ENCODE data around the gene TRIM62.
"Not testable (repeated sequence)": the region's sequence is repeated elsewhere in the genome, so short reads cannot be mapped to it uniquely, and the experiment has no call there.

Gene TRIM62

DNA sequence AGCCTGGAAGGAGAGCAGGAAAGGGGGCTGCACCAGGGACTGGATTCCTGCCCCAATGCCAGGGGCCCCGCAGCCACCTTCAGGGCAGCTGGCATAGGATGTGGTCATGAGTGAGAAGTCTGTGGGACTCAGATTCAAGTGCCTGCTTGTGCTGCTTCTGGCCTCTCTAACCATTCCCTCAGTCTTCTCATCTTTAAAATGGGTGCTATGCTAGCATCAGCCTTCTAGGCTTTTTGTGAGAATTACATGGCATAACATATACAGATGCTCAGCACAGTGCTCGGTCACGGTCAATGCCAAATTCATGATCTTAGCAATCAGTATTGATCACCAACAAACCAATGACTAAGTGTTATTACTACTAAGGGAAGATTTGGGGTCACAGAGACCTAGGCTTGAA lies 23.5 kb downstream of the TRIM62 start:
- no peak for FAIRE-seq

DNA sequence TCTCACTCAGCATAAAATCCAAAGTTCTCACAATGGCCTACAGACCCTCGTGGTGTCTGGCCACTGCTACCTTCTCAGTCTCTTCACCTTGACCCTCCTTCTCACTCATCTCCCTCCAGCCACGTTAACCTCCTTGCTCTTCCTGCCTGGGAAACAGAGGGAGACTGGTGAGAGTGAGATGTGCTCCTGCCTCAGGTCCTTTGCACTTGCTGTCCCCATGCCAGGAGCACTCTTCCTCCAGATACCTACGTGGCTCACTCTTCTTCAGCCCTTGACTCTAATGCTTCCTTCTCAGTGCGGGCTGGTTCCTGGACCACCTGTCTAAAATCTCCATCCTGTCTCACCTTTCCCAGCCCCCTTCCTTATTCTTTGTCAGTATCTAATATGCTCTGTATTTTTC lies 24.7 kb downstream of the TRIM62 start:
- no peak for FAIRE-seq

DNA sequence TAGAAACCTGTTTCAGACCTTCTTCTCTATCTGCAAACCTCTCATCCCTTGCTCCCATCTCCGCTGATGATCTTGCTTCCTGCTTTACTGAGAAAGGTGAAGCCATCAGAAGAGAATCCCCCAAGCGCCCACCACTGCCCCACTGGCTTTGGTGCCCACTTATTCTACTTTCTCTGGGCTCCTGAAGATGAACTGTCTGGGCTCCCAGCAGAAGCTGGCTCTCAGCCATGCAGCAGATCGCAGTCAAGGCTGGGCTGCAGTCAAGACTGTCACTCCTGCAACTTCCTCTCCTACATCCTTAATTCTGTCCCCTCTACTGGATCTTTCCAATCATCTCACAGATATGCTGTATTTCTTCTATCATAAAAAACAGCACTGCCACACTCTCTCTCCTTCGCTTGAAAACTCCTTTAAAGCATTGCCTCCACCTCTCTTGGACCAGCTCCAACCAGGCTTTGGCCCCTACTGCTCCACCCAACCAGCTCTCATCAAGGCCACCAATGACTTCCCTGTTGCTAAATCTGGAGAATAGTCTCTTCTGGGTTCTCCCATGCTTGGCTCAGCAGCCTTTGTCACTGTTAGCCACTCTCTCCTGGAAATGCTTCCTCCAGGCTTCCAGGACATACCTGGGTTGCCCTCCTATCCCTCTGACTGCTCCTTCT lies 25.8 kb downstream of the TRIM62 start:
- FAIRE-seq: no peak

DNA sequence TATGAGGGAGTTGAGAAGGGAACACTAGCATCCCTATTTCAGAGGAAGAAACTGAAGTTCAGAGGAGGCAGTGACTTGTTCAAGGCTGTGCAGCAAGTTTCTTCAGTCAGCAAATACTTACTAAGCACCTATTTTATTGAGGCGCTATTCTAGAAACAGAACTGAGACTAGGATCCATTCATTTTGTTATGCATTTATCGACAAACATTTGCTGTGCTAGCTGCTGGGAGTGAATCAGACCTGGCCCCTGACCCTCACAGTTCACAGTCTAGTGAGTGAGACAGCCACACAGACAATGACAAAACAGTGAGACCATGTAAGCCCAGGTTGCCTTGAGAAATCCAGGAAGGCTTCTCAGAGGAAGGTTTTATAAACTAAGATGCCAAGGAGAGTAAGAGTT lies 28.2 kb downstream of the TRIM62 start:
- FAIRE-seq: no peak

DNA sequence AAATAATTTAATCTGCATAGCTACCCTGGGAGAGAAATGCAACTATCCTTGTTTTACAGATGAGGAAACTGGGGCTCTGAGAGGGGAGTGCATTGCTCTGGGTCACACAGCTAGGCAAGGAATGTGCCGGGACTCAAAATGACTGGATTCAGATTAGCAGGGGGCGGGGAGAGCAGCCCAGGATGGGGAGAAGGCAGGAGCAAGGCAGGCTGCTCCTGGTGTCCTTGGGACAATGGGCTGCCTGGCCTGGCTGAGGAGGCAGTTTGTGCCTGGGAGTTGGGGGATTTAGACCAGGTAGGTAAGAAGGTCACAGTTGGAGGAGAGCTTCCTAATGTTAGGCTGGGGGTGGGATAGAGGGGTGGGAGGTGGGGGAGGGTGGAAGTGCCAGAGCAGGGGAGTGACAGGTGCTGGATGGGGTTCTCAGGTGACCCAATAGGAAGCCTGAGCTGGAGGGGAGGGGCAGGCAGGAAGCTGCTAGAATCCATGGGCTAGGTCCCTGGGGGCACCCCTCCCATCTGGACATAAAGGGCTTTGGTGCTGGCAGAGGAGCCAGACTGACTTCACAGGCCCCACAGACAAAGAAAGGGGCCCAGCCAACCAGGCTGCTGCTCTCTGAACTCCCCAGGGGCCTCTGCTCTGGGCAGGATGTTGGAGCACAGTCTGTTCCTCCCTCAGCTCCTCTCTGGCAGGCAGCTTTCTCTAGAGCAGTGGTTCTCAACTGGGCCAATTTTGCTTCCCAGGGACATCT lies 29.0 kb downstream of the TRIM62 start:
- no peak for FAIRE-seq

DNA sequence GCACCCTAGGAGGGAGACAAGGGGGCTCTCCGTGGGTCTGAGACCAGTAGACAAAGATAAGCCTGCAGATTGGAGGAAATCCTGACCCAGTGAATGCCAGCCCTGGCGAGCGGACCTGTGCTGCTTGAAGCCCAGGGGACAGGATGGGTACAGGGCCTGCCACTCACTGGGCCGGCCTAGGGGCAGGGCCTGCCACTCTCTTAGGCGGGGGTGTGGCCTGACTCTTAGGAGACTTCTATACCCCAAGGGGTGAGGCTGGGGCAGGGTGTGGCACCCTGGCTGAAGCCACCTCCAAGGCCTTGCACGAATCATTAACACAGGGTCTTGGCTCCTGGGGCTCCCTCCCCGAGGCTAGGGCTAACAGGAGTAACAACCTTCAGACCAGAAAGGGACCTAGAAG lies 30.7 kb downstream of the TRIM62 start:
- FAIRE-seq: no peak

DNA sequence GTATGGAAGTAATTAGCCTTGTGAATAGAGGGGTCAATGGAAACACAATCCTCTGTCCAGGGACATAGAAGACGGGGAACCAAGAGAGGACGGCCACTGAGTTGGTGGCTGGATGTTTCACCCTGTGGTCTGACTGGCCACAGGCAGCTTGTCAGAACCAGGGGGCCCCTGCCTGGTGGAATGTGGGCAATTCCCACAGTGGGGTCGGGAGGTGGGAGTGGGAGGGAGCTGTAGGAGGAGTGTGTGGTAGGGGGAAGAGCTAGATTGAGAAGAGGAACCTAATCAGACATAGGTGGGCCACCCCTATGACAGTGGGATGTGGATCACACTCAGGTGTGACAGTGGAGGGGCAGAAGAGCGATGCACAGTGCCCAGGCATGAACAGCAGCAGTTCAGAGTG lies 31.3 kb downstream of the TRIM62 start:
- FAIRE-seq: no peak

DNA sequence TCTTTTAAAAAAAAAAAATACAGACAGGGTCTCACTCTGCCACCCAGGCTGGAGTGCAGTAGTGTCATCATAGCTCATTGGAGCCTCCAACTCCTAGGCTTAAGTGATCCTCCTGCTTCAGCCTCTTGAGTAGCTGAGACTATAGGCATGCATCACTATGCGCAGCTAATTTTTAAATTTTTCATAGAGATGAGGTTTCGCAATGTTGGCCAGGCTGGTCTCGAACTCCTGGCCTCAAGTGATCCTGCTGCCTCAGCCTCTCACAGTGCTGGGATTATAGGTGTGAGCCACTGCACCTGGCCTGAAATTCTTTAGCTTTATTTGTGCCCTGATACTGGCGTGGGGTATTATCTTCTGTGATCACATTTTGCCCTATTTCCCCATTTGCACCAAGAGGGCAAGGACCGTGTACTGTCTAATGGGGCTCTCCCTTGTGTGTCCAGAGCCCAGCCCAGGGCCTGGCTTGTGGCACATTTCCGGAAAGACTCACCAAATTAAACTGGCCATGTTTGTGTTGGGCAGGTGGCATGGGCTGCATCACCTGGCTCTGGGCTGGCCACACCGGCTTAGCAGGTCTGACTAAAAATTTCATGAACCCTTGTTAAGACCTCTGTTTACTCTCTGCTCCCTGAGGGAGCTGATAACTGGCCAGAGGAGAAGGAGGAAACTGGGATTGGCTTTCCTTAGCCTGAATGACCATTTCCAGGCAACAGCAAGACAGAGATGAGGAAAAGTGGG lies 32.2 kb downstream of the TRIM62 start:
- no peak for FAIRE-seq

DNA sequence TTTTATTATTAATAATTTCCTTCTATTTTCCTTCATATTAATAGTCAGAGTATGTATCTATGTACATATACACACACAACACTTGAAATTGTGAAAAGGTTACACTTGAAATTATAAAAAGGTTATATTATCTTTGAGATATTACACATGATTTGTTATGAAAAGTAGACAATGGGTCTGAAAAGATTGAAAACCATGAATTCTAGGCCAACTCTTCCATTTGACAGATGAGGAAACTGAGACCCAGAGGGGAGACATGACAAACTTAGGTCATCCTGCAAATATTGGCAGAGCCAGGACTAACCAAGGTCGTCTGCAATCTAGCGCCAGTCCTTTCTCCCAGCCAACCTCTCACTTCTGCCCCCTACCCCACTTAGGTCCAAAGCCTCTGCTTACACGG lies 33.2 kb downstream of the TRIM62 start:
- FAIRE-seq: no peak

DNA sequence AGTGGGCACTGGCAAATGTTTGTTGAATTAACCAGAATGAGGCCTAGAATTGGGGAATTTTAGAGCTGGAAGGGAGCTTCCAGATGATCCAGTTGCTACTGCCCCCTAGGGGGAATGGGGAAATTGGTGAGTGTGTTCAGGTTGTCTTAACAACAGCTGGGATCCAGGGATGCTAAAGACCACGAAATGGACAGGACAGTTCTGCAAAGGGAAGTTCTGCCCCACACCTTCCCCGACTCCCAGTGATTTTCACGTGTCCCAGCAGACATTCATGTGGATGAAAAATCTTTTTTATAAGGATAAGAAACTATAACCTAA lies 33.9 kb downstream of the TRIM62 start:
- FAIRE-seq: no peak

DNA sequence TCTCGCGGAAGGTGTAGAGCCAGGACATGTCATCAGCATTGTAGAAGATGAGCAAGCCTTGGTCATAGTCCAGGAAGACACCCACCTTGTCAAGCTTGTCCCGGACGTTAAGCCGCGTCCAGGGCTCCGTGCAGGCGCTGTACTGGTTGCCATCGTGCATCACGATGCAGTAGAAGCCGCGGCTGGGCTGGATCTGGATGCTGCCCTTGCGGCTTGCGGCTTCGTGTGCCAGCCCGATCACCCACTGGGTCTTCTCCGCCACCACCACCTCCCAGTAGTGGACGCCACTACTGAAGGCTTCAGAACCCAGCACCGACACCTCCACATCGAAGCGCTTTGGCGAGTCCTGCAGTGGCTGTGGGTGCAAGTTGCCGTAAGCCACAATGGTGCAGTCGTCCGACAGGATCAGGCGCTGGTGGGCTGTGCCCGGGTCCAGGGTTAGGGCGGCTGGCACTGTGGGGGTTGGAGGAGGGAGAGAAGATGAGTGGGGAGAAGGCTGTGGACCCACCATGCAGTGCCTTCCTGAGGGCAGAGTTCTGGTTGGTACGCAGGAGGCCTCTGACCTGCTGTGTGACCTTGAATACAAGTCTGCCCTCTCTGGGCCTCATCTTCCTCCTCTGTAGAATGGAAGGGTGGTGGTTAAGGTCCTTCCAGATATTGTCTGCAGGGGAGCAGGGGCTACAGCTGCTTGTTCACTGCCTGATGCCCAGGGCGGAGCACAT lies 34.4 kb downstream of the TRIM62 start:
- FAIRE-seq: no peak

DNA sequence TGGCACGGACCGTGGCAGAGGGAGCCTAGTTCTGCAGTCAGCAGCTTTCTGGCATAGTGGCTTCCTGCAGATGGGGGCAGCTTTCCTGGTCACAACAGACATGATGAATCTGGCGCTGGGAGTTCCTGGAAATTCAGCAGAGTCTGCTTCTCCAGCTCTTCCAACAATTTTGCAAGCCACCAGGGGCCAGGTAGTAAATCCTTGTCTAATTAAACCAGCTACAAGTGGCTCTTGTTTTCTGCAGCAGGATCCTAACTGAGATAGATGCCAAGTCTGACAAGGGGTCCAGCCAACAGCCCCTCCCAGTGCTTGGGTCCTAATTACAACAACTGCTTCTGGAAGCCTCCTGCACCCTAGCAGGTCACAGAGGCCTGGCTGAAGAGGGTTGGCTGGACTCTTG lies 35.8 kb downstream of the TRIM62 start:
- FAIRE-seq: no peak

DNA sequence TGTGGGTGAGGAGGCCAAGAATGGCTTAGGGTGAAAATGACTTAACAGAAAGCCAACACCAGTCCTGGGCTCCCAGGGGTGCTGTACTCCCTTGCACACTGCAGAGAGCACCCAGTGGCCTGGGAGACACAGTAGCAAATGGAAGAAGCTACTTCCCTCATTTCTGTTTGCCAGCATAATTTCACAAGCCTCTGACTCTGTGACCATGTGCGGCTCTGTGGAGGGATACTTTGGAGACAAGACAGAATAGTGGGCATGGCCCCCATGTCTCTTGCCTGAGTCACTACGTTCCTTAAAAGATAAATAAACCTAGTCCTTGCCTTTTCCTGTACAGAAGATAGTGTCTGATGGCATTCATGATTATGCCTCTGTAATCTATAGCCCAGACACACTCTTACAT lies 38.1 kb downstream of the TRIM62 start:
- no peak for FAIRE-seq

DNA sequence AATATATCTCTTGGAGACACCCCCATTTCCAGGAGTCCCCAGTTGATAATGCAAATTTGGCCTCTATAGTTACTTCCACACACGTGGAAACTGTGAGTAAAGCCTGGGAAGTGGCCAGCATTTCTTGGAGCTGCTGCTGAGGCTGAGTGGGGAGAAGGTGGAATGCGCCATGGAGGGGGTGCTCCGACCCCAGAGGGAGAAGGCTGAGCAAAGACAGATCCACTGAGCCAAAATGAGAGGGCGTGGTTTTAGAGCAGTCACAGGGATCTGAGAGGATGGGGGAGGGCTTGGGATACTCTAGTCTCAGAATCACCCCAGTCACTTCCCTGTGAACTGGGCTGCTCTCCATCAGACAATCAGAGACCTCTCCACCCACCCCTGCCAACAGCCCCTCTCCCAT lies 38.7 kb downstream of the TRIM62 start:
- no peak for FAIRE-seq

DNA sequence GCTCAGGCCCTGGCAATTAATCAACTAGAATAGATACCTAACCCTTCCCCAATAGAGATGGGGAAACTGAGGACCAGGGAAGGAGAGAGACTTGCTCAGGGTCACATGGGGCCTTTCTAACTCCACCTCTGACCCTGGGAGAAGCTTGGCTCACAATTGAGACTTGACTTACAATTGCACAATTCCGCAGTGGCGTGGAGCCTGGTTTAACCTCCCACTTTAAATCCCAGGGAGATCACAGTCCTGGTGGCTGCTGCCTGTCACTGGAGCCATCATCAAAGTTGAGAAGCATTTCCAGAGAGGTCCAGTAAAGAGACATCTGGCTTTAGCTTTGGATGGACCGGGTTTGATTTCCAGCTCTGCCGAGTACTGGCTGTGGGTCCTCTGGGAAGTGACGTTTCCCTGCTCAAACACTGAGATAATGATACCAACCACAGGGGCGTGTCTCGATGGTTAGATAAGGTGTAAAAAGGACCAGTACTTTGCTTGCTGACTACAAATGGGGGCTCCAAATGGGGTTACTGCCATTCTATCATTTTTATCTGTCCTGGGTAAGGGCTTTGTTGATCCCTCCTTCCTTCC lies 39.3 kb downstream of the TRIM62 start:
- no peak for FAIRE-seq

DNA sequence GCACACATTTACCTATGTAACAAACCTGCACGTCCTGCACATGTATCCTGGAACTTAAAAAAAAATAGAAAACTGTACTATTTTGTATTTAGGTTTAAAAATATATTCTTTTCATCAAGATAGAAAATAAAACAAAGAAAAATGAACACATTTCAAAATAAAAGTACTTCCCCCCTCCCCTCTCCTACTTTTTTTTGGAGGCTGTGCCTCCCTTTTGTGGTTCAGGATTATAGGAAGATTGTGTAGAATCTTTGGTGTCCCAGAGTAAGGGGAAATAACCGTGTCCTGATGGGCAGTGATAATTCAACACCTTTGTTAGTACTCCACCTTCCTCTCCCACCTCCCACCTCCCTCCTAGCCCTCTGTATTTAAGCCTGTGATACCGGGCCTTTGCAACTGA lies 40.1 kb downstream of the TRIM62 start:
- no peak for FAIRE-seq

DNA sequence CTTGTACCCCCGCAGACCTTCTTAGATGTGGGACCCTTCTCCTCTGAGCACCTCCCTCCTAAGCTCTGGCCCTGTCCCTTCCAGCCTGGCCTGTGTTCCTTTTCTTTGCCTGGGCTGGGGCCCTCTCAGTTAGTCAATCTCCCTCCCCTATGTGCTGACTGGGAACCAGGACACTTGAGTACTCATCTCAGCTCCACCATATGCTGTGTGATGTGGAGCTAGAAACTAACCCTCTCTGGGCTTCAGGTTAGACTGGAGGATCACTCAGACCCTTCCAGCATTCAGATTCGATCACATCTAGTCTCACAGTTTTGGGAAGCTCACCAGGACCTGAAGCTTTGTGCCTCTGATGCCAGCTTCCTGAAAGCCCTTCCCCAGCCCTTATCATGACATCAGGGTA lies 40.6 kb downstream of the TRIM62 start:
- FAIRE-seq: no peak

DNA sequence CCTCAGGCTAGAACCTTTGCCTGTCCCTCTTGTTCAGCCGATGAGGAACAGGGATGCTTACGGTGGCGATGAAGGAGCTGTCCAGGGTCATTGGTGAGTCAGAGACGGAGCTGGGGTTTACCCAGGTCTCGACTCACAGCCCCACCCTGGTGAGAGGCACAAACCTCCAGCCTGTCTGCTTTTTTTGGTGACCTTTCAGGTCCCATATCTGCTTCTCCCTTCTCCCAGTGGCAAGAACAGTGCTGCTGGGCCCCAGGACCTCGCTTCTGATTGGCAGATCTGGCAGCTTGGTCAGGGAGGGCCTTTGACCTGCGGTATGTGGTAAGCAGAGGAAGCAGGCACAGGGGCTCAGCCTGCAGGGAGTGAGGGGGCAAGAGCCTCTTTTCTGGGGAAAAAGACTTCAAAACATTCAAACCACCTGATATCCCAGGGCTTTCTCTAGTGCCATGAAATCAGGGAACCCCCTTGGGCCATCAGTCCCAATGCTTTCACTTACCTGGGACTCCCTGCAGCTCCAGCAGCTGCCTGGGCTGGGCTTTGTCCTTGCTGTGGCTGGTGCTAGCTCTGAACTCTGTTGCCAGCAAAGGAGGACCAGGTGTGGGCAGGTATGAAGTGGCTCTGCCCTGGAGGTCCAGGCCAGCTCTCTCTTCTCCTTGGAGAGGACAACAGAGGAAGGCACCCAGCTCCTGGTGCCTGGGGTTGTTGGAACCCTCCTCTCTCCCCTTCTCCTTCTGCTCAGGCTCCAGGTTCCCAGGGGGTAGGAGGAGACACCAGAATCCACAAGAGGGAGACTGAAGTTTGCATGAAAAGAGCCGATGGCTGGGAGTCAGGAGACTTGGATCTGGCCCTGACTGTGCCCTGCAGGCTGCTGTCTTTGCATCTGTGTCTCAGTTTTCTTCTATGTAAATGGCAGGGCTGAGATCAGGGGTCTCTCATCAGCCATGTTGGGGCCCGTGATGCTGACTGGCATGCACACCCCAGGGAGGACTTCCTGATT lies 41.4 kb downstream of the TRIM62 start:
- FAIRE-seq: no peak

DNA sequence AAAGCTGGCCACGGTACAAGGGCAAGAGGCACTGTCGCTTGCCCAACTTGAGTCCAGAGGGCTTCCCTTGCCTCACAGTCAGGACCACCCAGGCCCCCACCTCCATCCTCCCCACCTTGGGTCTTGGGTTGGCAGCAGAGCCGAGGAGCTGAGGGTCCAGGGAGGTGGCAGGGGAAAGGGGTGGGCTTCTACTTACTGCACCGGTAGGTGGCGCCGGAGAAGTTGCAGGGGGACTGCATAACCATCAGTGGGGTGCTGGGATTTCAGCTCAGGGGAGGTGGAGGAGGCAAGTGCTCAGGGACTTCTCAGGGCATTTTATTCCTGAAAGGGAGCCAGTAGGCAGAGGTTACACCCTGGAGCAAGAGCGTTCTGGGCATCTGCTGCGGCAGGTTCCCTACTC lies 44.0 kb downstream of the TRIM62 start:
- FAIRE-seq: no peak

DNA sequence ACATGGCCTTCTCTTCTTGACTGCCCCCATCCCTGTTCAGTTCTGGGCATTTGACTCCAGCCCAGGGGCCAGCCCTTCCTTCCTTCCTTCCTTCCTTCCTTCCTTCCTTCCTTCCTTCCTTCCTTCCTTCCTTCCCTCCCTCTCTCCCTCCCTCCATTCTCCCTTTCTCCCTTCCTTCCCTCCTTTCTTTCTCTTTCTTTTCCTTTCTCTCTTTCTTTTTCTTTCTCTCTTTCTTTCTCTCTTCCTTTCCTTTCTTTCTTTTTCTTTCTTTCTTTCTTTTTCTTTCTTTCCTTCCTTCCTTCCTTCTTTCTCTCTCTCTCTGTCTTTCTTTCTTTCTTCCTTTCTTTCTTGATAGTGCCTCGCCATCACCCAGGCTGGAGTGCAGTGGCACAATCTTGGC lies 45.8 kb downstream of the TRIM62 start:
- FAIRE-seq: not testable (repeated sequence)

DNA sequence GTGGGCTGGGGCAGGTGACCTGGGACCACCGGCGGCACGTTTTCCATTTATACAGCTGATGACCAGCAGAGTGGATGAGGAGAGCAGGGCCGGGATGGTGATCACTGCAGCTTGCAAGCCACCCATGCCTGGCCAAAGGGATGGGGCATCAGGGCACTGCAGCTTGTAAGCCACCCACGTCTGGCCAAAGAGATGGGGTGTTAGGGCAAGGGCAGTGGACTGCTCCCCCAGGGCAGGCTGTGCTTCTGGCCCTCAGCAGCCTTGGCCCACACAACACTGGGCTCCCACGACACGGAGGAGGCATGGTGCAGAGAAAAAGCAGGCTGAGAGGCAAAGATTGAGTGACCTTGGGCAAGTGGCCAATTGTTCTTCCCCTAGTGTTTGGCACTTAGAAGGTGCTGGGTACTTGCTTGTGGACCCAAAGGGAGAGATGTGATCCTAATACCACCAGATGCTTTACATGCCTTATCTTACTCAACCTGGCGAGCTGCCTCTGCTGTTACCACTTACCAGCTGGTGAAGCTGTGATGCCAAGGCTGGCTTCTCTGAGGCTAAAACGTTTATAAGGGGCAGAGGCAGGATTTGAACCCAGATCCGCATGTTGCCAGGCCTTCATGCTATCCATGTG lies 48.3 kb downstream of the TRIM62 start:
- no peak for FAIRE-seq

DNA sequence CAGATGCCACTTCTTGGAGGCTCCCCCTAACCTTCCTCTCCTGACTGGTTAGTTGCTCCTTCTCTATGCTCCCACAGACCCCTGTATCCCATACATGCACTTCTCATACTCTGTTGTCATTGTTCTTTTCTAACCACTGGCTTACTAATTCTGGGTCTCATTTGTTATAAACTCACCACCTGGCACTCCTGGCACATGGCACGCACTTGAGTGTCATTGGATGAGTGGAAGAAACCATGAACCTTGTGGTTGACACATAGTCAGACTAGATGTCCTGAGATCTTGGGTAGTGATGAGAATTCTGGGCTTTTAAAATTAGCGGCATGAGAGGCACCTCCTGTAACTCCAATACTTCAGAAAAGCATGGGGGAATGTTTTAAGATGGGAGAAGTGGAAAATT lies 49.3 kb downstream of the TRIM62 start:
- FAIRE-seq: no peak

All from TTC549 (cell line).